ENCODE data around the gene GRIK5.
"Not testable (repeated sequence)": the region's sequence is repeated elsewhere in the genome, so short reads cannot be mapped to it uniquely, and the experiment has no call there.

GRIK5 gene

GRCh38 chr19:42100241-42100640 is 30.2 kb upstream of the GRIK5 start:
- not testable (repeated sequence) for DNase-seq; H3K4me1 Mint-ChIP-seq (ENCODE audit: low read depth); H3K27me3 Mint-ChIP-seq; H3K4me3 Mint-ChIP-seq; H3K9me3 Mint-ChIP-seq; H3K27ac Mint-ChIP-seq
- H3K36me3 Mint-ChIP-seq (ENCODE audit: low read depth), result peaks cover 77% of the 10 kb centered on the region

GRCh38 chr19:42099336-42099925 is 29.4 kb upstream of the GRIK5 start:
- Mint-ChIP-seq H3K27ac (no peak overlapping the region), H3K27me3 (no peaks in the 10 kb centered on the region), H3K36me3 (ENCODE audit: low read depth) (peaks cover 77% of the 10 kb centered on the region)

GRCh38 chr19:42098781-42099180 is 28.8 kb upstream of the GRIK5 start:
- Mint-ChIP-seq H3K4me1 (ENCODE audit: low read depth) (no peaks in the 10 kb centered on the region), H3K9me3 (no peaks in the 10 kb centered on the region), H3K36me3 (ENCODE audit: low read depth) (peaks cover 77% of the 10 kb centered on the region), H3K4me3 (no peak overlapping the region), H3K27me3 (no peaks in the 10 kb centered on the region), H3K27ac (no peak overlapping the region)
- DNase-seq, result no peak

More at GRCh38 chr19:42099336-42099925, 29.4 kb upstream of the GRIK5 start:
- Mint-ChIP-seq H3K4me1 (ENCODE audit: low read depth) (no peaks in the 10 kb centered on the region), H3K9me3 (no peaks in the 10 kb centered on the region), H3K4me3 (no peak overlapping the region)
- DNase-seq, result no peak

DNA sequence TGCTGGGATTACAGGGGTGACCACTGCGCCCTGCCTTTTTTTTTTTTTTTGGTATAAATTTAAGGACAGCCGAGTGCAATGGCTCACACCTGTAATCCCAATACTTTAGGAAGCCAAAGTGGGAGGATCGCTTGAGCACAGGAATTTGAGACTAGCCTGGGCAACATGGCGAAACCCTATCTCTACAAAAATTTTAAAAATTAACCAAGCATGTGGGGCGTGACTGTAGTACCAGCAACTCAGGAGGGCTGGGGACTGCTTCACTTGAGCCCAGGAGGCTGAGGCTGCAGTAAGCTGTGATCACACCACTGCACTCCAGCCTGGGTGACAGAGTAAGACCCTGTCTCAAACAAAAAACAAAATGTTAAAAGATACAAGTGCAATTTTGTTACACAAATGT is 27.5 kb upstream of the GRIK5 start:
- DNase-seq, result no peak
- no peak overlapping the region for H3K27ac Mint-ChIP-seq
- H3K4me1 Mint-ChIP-seq (ENCODE audit: low read depth), result peaks cover under 1% of the 10 kb centered on the region
- peaks cover 73% of the 10 kb centered on the region for H3K36me3 Mint-ChIP-seq (ENCODE audit: low read depth)
- H3K4me3 Mint-ChIP-seq, result no peak overlapping the region
- H3K9me3 Mint-ChIP-seq, result no peaks in the 10 kb centered on the region
- H3K27me3 Mint-ChIP-seq, result no peaks in the 10 kb centered on the region

DNA sequence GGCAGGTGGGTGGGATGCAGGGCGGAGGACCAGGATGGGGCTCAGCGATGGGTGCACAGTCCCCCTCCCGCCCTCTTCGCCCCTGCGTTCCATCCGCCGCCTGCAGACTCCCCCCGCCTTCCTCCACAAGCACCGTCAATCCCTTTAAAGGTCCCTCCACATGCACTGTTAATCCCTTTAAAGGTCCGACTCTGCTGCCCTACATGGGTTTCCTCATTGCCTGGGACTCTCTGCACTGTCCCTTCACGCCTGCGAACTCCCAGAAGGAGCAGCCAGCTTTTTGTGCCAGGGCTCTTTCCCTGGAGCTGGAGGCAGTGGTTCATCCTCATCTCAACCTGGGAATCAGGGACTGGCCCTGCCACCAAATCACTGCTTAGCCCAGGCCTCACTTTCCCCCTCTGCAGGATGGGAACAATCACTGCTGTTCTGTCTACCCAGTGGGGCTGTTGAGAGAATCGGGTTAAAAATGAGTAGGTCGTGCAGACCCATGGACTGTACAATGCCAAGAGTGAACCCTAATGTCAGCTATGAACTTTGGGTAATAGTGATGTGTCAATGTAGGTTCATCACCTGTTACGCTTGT is 26.3 kb upstream of the GRIK5 start:
- H3K36me3 Mint-ChIP-seq (ENCODE audit: low read depth), result peaks cover 73% of the 10 kb centered on the region
- no peak overlapping the region for H3K27ac Mint-ChIP-seq
- H3K27me3 Mint-ChIP-seq, result no peaks in the 10 kb centered on the region

GRCh38 chr19:42095814-42096230 is 25.8 kb upstream of the GRIK5 start:
- H3K27ac Mint-ChIP-seq, result no peak overlapping the region
- peaks cover 73% of the 10 kb centered on the region for H3K36me3 Mint-ChIP-seq (ENCODE audit: low read depth)
- no peaks in the 10 kb centered on the region for H3K9me3 Mint-ChIP-seq
- no peak overlapping the region for H3K4me3 Mint-ChIP-seq
- H3K27me3 Mint-ChIP-seq, result no peaks in the 10 kb centered on the region
- no peak for DNase-seq
- H3K4me1 Mint-ChIP-seq (ENCODE audit: low read depth), result peaks cover 10% of the 10 kb centered on the region

More for the DNA sequence above, 26.3 kb upstream of the GRIK5 start:
- Mint-ChIP-seq H3K9me3 (no peaks in the 10 kb centered on the region), H3K4me1 (ENCODE audit: low read depth) (peaks cover 5% of the 10 kb centered on the region), H3K4me3 (no peak overlapping the region)
- no peak for DNase-seq

GRCh38 chr19:42095142-42095813 is 25.3 kb upstream of the GRIK5 start:
- Mint-ChIP-seq H3K4me1 (ENCODE audit: low read depth) (peaks cover 14% of the 10 kb centered on the region), H3K27me3 (no peaks in the 10 kb centered on the region), H3K9me3 (no peaks in the 10 kb centered on the region), H3K36me3 (ENCODE audit: low read depth) (peaks cover 77% of the 10 kb centered on the region), H3K4me3 (no peak overlapping the region), H3K27ac (no peak overlapping the region)
- no peak for DNase-seq

- H3K4me3 Mint-ChIP-seq, result no peak overlapping the region
- no peak overlapping the region for H3K27ac Mint-ChIP-seq
- no peaks in the 10 kb centered on the region for H3K9me3 Mint-ChIP-seq
- peaks cover 74% of the 10 kb centered on the region for H3K36me3 Mint-ChIP-seq (ENCODE audit: low read depth)
- DNase-seq, result no peak
- peaks cover 27% of the 10 kb centered on the region for H3K4me1 Mint-ChIP-seq (ENCODE audit: low read depth)
- no peaks in the 10 kb centered on the region for H3K27me3 Mint-ChIP-seq
Observed at GRCh38 chr19:42093926-42094325, 23.9 kb upstream of the GRIK5 start.

- no peak for DNase-seq
- H3K36me3 Mint-ChIP-seq (ENCODE audit: low read depth), result peaks cover 70% of the 10 kb centered on the region
- H3K27ac Mint-ChIP-seq, result no peak overlapping the region
- H3K27me3 Mint-ChIP-seq, result no peaks in the 10 kb centered on the region
- no peaks in the 10 kb centered on the region for H3K9me3 Mint-ChIP-seq
- H3K4me3 Mint-ChIP-seq, result no peak overlapping the region
- H3K4me1 Mint-ChIP-seq (ENCODE audit: low read depth), result peaks cover 31% of the 10 kb centered on the region
Observed at GRCh38 chr19:42093505-42093904, 23.5 kb upstream of the GRIK5 start.

DNA sequence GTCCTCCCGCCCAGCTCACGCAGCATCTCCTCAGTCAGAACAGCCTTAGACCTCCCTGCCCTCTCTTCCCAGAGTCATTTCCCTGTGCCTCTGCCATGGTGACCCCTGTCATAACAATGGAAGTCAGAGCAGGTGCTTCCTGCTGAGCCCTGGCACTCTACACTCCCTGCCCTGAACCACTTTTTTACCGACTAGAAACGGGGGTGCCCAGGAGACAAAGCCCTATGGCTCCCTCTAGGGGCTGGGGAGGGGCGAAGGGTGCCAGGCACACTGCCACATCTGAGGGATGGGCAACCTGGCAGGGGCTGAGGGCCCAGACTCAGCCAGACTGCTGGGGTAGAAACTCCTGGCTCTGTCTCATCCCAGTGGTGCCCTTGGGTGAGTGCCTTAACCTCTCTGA is 22.3 kb upstream of the GRIK5 start:
- H3K4me1 Mint-ChIP-seq (ENCODE audit: low read depth), result peaks cover 35% of the 10 kb centered on the region
- H3K27me3 Mint-ChIP-seq, result no peaks in the 10 kb centered on the region
- H3K36me3 Mint-ChIP-seq (ENCODE audit: low read depth), result peaks cover 58% of the 10 kb centered on the region
- DNase-seq, result no peak
- H3K4me3 Mint-ChIP-seq, result no peak overlapping the region
- no peak overlapping the region for H3K27ac Mint-ChIP-seq
- H3K9me3 Mint-ChIP-seq, result no peaks in the 10 kb centered on the region

DNA sequence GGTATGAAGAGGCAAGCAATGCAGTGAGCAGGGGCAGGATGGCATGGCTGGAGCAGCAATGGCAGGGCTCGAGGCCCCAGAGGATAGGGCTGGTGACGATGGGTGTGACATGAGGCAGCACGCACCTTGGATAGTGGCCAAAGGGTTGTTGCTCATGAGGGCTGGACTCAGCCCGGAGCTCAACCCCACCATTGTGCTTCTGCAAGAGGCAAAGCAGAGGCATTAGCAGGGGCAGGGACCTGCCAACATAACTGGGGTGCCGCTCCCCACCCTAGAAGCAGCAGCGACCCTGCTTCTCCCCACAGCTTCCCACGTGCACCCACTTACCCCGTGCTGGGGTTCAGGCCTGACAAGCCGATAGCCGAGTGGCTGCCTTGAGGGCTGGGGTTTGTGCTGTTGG is 21.7 kb upstream of the GRIK5 start:
- peaks cover 35% of the 10 kb centered on the region for H3K4me1 Mint-ChIP-seq (ENCODE audit: low read depth)
- H3K9me3 Mint-ChIP-seq, result no peaks in the 10 kb centered on the region
- no peaks in the 10 kb centered on the region for H3K27me3 Mint-ChIP-seq
- H3K36me3 Mint-ChIP-seq (ENCODE audit: low read depth), result peaks cover 54% of the 10 kb centered on the region
- DNase-seq, result no peak
- no peak overlapping the region for H3K27ac Mint-ChIP-seq
- H3K4me3 Mint-ChIP-seq, result no peak overlapping the region

- no peak for DNase-seq
- Mint-ChIP-seq H3K27ac (peak overlapping the region; percentile 61), H3K9me3 (no peaks in the 10 kb centered on the region), H3K4me3 (no peak overlapping the region), H3K4me1 (ENCODE audit: low read depth) (peaks cover 35% of the 10 kb centered on the region), H3K27me3 (no peaks in the 10 kb centered on the region), H3K36me3 (ENCODE audit: low read depth) (peaks cover 50% of the 10 kb centered on the region)
Observed at GRCh38 chr19:42091300-42091699, 21.3 kb upstream of the GRIK5 start.

GRCh38 chr19:42090672-42091071 is 20.7 kb upstream of the GRIK5 start:
- no peaks in the 10 kb centered on the region for H3K9me3 Mint-ChIP-seq
- H3K4me3 Mint-ChIP-seq, result no peak overlapping the region
- no peak for DNase-seq
- H3K27ac Mint-ChIP-seq, result peak overlapping the region; percentile 61
- peaks cover 35% of the 10 kb centered on the region for H3K4me1 Mint-ChIP-seq (ENCODE audit: low read depth)
- peaks cover 48% of the 10 kb centered on the region for H3K36me3 Mint-ChIP-seq (ENCODE audit: low read depth)
- no peaks in the 10 kb centered on the region for H3K27me3 Mint-ChIP-seq

- Mint-ChIP-seq H3K4me3 (no peak overlapping the region), H3K27ac (no peak overlapping the region), H3K4me1 (ENCODE audit: low read depth) (peaks cover 35% of the 10 kb centered on the region)
Observed at GRCh38 chr19:42089772-42090171, 19.8 kb upstream of the GRIK5 start.

GRCh38 chr19:42089191-42089750 is 19.3 kb upstream of the GRIK5 start:
- H3K27ac Mint-ChIP-seq, result peak overlapping the region; percentile 27
- H3K4me3 Mint-ChIP-seq, result no peak overlapping the region
- H3K4me1 Mint-ChIP-seq (ENCODE audit: low read depth), result peaks cover 35% of the 10 kb centered on the region
- H3K36me3 Mint-ChIP-seq (ENCODE audit: low read depth), result peaks cover 40% of the 10 kb centered on the region
- H3K9me3 Mint-ChIP-seq, result no peaks in the 10 kb centered on the region
- no peaks in the 10 kb centered on the region for H3K27me3 Mint-ChIP-seq
- DNase-seq, result no peak

More at GRCh38 chr19:42089772-42090171, 19.8 kb upstream of the GRIK5 start:
- DNase-seq, result no peak
- no peaks in the 10 kb centered on the region for H3K27me3 Mint-ChIP-seq
- H3K36me3 Mint-ChIP-seq (ENCODE audit: low read depth), result peaks cover 43% of the 10 kb centered on the region
- no peaks in the 10 kb centered on the region for H3K9me3 Mint-ChIP-seq

Data from activated T-cell treated with anti-CD3 and anti-CD28 coated beads, Interleukin-2, amount 50 U/mL, for 24 hours (primary cell).